Astrocyte of the spinal cord (primary cell): ENCODE data around the gene PLXNC1.

Experiments used
- DNase-seq: peaks from one replicate; pipeline ENCODE4 v3.0.0; 2011; ENCODE audit warnings: low read depth, low spot score
- H3K4me3 ChIP-seq: 2 replicates; pipeline ENCODE4 v1.5.1; 2011; ENCODE audit warnings: low read depth, mild to moderate bottlenecking, low read length, moderate library complexity
- in situ Hi-C: cut with HindIII; loops from 2 replicates; pipeline ENCODE4 v1.10.0; 2017; ENCODE audit warnings: low sequenced_read_pairs
- TF ChIP-seq, protein P1 (sequence below): IDR thresholded peaks from 2 replicates; pipeline ENCODE4 v1.5.1; 2012; ENCODE audit warnings: low read depth, mild to moderate bottlenecking, low read length, inconsistent platforms

Gene PLXNC1

GRCh38 chr12:94147991-94148738 is at the start of gene PLXNC1:
Gene PLXNC1, plus strand, starts transcription at chr12:94148577. Its CDS starts 395 bp downstream, at chr12:94148972.
- DNase-seq: peak; percentile 27
- in situ Hi-C loops: no loop called here
- peak within 1 kb of the TSS; percentile 35 for H3K4me3 ChIP-seq
- TF ChIP-seq, protein P1, sequence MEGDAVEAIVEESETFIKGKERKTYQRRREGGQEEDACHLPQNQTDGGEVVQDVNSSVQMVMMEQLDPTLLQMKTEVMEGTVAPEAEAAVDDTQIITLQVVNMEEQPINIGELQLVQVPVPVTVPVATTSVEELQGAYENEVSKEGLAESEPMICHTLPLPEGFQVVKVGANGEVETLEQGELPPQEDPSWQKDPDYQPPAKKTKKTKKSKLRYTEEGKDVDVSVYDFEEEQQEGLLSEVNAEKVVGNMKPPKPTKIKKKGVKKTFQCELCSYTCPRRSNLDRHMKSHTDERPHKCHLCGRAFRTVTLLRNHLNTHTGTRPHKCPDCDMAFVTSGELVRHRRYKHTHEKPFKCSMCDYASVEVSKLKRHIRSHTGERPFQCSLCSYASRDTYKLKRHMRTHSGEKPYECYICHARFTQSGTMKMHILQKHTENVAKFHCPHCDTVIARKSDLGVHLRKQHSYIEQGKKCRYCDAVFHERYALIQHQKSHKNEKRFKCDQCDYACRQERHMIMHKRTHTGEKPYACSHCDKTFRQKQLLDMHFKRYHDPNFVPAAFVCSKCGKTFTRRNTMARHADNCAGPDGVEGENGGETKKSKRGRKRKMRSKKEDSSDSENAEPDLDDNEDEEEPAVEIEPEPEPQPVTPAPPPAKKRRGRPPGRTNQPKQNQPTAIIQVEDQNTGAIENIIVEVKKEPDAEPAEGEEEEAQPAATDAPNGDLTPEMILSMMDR: no peak

- in situ Hi-C loops: no loop called here
- TF ChIP-seq, protein P1: no peak
- DNase-seq: no peak
Measured at GRCh38 chr12:94099191-94099590, 49.2 kb upstream of the PLXNC1 start.

GRCh38 chr12:94099632-94100031 is 48.7 kb upstream of the PLXNC1 start:
- DNase-seq: peak; percentile 80
- in situ Hi-C loops: no loop called here
- no peak overlapping the region for H3K4me3 ChIP-seq
- TF ChIP-seq, protein P1: no peak

More at GRCh38 chr12:94099191-94099590, 49.2 kb upstream of the PLXNC1 start:
- no peak overlapping the region for H3K4me3 ChIP-seq

GRCh38 chr12:94100211-94100627 is 48.2 kb upstream of the PLXNC1 start:
- no peak overlapping the region for H3K4me3 ChIP-seq
- in situ Hi-C loops: no loop called here
- peak; percentile 63 for DNase-seq
- TF ChIP-seq, protein P1: no peak

DNA sequence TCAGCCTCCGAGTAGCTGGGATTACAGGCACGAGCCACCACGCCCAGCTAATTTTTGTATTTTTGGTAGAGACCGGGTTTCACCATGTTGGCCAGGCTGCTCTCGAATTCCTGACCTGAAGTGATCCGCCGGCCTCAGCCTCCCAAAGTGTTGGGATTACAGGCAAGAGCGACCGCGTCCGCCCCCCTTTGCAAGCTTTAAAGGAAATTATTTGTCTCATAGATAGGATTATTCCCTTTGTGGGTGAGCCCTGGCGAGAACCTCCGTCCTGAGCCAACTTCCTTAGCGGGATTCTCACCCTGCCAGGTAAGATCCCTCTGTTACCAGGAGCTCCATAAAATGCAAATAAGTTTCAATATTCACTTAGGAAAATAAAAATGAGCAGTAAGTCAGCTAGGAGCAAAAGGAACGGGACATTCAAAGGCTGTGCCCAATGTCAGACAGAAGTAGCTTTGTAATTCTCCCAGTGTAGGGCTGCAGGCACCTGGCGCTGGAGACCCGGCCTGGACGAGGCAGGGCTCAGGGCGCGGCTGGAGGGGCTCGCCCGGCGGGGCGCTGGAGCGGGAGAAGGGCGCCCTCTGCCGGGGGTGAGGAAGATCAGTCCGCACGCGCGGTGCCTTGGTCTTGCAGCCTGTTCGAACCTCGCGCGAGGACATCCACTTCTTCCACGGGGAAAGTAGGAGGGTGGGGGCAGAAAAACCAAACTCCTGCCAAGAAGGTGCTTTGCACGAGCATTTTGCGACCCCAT is 47.2 kb upstream of the PLXNC1 start:
- DNase-seq: peak; percentile 73
- in situ Hi-C loops: no loop called here
- peak overlapping the region; percentile 54 for H3K4me3 ChIP-seq
- TF ChIP-seq, protein P1: peak; percentile 70

GRCh38 chr12:94101738-94102660 is 46.4 kb upstream of the PLXNC1 start:
- H3K4me3 ChIP-seq: peak overlapping the region; percentile 54
- in situ Hi-C loops: no loop called here
- TF ChIP-seq, protein P1: peak; percentile 80
- peak; percentile 85 for DNase-seq
